Heart left ventricle (tissue), 13 donors: ENCODE measurements around the gene CDH13.

Experiments
- POLR2A ChIP-seq, 2 donors: fragments of 450-650 bp; IDR thresholded peaks; one replicate each; pipeline ENCODE4 v1.6.1; 2017; ENCODE audit warnings: antibody characterized with exemption in 2 of 2, mild to moderate bottlenecking in 2 of 2, moderate library complexity in 2 of 2
- TF ChIP-seq, protein P1 (sequence below), 12 donors: fragments of 200-600 bp; sonication (generic) in 4 of 12; IDR thresholded peaks; one replicate each; pipeline versions ENCODE4 v1.5.0 to v1.8.0; 2018 to 2022; ENCODE audit warnings: antibody characterized with exemption in 12 of 12, mild to moderate bottlenecking in 5 of 12
- donor health status: ischemic (EF 13 %, LVEDD 7.1; RV severe dilation, severe dysfunction).
- donor health status: DM: no; HTN: yes; CAD: no.
- donor health status: DM: no; HTN: no; CAD: no.
- donor health status: ischemic (EF 25% LVEDD 6.9; RV normal size, moderate dysfunction).
- donor health status: ischemic (EF 25% LVEDD 5.7; RV mildly dilated, moderate dysfunction).
- donor health status: ischemic (EF 35%, LVEDD 5.7; RV mildly dilated, moderate dysfunction).
- donor health status: nonischemic (EF 11% LVEDD 7.7; RV severe dilation, severe dysfunction).
- donor health status: DM: yes; HTN: yes; CAD: no.
- donor health status: PGD.
- donor health status: ischemic (EF 29% LVEDD 5.4; RV normal size, mild dysfunction).
- donor health status: nonischemic (EF 23%, LVEDD 6.1; RV moderate dilation, normal function).

DNA sequence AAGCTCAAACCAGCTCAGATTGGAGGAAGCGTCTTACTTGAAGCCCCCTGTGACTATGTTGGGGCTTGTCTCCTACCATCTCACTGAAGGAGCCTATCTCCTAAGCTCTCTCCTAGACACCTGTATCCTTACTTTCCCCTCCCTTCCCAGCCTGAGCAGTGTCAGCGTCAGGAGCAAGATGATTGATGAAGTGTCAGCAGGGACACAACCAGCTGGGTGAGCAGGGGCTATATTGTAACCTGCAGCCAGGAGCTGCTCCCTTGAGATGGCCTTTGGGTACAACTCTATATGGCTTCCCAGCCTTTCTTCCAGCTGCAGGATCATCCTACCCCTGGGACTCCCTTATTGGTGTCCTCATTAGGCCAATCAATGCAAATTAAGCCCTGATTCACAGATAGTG, 1097.8 kb downstream of the CDH13 start:
- TF ChIP-seq, protein P1, sequence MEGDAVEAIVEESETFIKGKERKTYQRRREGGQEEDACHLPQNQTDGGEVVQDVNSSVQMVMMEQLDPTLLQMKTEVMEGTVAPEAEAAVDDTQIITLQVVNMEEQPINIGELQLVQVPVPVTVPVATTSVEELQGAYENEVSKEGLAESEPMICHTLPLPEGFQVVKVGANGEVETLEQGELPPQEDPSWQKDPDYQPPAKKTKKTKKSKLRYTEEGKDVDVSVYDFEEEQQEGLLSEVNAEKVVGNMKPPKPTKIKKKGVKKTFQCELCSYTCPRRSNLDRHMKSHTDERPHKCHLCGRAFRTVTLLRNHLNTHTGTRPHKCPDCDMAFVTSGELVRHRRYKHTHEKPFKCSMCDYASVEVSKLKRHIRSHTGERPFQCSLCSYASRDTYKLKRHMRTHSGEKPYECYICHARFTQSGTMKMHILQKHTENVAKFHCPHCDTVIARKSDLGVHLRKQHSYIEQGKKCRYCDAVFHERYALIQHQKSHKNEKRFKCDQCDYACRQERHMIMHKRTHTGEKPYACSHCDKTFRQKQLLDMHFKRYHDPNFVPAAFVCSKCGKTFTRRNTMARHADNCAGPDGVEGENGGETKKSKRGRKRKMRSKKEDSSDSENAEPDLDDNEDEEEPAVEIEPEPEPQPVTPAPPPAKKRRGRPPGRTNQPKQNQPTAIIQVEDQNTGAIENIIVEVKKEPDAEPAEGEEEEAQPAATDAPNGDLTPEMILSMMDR (IDR thresholded peaks at IDR 0.05) = no peak
- no peak for TF ChIP-seq POLR2A (IDR thresholded peaks at IDR 0.05)
